ENCODE measurements around the gene TMEM158. TPM values are rescaled to one million over a fixed set of nuclear protein-coding genes. Genes with fewer than 3 reads are reported as not detected.
A peak's percentile ranks its signal among the peaks of the same experiment; 100 is the strongest.

Gene TMEM158
- total RNA-seq, 1 experiment from 2014 or later, result 25.8 TPM

GRCh38 chr3:45225465-45226205 lies 452 bp downstream of the TMEM158 start:
- peak overlapping the region; percentile 66 to 68 for H3K4me3 ChIP-seq (replicated peaks in 1 of 2; ENCODE audit: low read depth in 1 of 2, low read length in 2 of 2)
- ATAC-seq (peak; percentile 56), DNase-seq (ENCODE audit: low read depth, low spot score) (no peak)
- CTCF ChIA-PET, result interaction anchor here (1.1 to 3.0 kb wide), 7 partner anchors 185 to 434 kb away, joined by 3 to 17 read pairs (median 4); no protein-coding TSS in a partner anchor
- H3K27ac ChIP-seq (ENCODE audit: low read depth, low read length), result peak overlapping the region; percentile 52; the same call in 1 of the 2 replicates
- H3K4me1 ChIP-seq (ENCODE audit: control insufficient read depth in 1 of 2, insufficient read depth in 2 of 2, low read length in 2 of 2), result peaks cover 17 to 27% of the 10 kb centered on the region in 2 experiments
- peak overlapping the region; percentile 67 for H3K9ac ChIP-seq (ENCODE audit: low read length)
- RAD21 ChIA-PET (ENCODE audit: low non-redundant PET in 1 of 2, low total read pairs in 2 of 2, uncharacterized antibody in 2 of 2, unreplicated experiment in 2 of 2), result interaction anchor here in 1 of 2 experiments (1.1 to 1.4 kb wide), 2 partner anchors 102 to 282 kb away, joined by 3 to 4 read pairs; no protein-coding TSS in a partner anchor
- H2AFZ ChIP-seq (ENCODE audit: low read depth, low read length, poor library complexity, severe bottlenecking), result no peak overlapping the region
- POLR2A ChIA-PET, result interaction anchor here (1.2 kb wide), 1 partner anchor 185 kb away, joined by 4 read pairs; no protein-coding TSS in a partner anchor
- intact Hi-C loops (cut with micrococcal nuclease), result loop anchor here (1.0 to 10.0 kb wide), 4 partner anchors 273 to 699 kb away; no protein-coding TSS in a partner anchor
- no peaks in the 10 kb centered on the region for H3K79me2 ChIP-seq (ENCODE audit: insufficient read depth, low read length)
- no peaks in the 10 kb centered on the region for H3K9me2 ChIP-seq (ENCODE audit: insufficient read depth)
- H3K9me3 ChIP-seq (ENCODE audit: control insufficient read depth in 1 of 2, insufficient read depth in 1 of 2, low read depth in 1 of 2, low read length in 2 of 2), result no peaks in the 10 kb centered on the region
- peaks cover 9% of the 10 kb centered on the region; the same call in 1 of the 2 replicates for H3K27me3 ChIP-seq (ENCODE audit: insufficient read depth, low read length)
- H4K20me1 ChIP-seq (ENCODE audit: insufficient read depth), result no peaks in the 10 kb centered on the region
- no TSS peak for BruUV-seq (replicated peaks)
- H3K4me2 ChIP-seq (ENCODE audit: low read length), result peak overlapping the region; percentile 96
- H3K36me3 ChIP-seq (ENCODE audit: control insufficient read depth in 1 of 2, insufficient read depth in 2 of 2, low read length in 2 of 2), result no peaks in the 10 kb centered on the region
- TF ChIP-seq CTCF (IDR thresholded peaks at IDR 0.05 in 2 of 3, conservative IDR thresholded peaks at IDR 0.05 in 1 of 3; ENCODE audit: borderline replicate concordance in 1 of 3, insufficient read depth in 1 of 3, low read depth in 2 of 3, low read length in 2 of 3), result no peak
- no peak for TF ChIP-seq TCF7L2 (IDR thresholded peaks at IDR 0.05; ENCODE audit: borderline replicate concordance, extremely low read depth, insufficient read depth, insufficient read length)
- TF ChIP-seq ZFX (IDR thresholded peaks at IDR 0.05), result peak; percentile 41
- no peak for TF ChIP-seq RAD21 (IDR thresholded peaks at IDR 0.05; ENCODE audit: low read depth)

All from HCT116 (cell line).